HepG2 (cell line): ENCODE data around the gene RHOT2. TPM values are rescaled to one million over a fixed set of nuclear protein-coding genes. Genes with fewer than 3 reads are reported as not detected.
A peak's percentile ranks its signal among the peaks of the same experiment; 100 is the strongest.

Source experiments
- IKZF1 ChIP-seq: fragments of 450-650 bp; IDR thresholded peaks from 2 replicates; pipeline ENCODE4 v1.7.1; 2016
- PCBP1 ChIP-seq: fragments of 200-400 bp; formaldehyde crosslinking; IDR thresholded peaks from 2 replicates; pipeline ENCODE4 v1.6.1; 2017; ENCODE audit warnings: mild to moderate bottlenecking, low read depth, low read length, borderline replicate concordance
- PCBP2 ChIP-seq: fragments of 200-400 bp; formaldehyde crosslinking; optimal IDR thresholded peaks from 2 replicates; pipeline ENCODE3; 2018; ENCODE audit warnings: low read length, low read depth; ENCODE audit not compliant: poor library complexity, severe bottlenecking
- PHF20 ChIP-seq: sonication (generic); formaldehyde crosslinking; IDR thresholded peaks from 2 replicates; pipeline ENCODE4 v1.5.0; 2020; ENCODE audit warnings: mild to moderate bottlenecking, missing genetic modification reagents
- PPARG ChIP-seq: conservative IDR thresholded peaks from 2 replicates; pipeline ENCODE4 v1.6.1; 2016; ENCODE audit warnings: missing biosample characterization, missing genetic modification reagents
- RFX5 ChIP-seq: IDR thresholded peaks from 2 replicates; pipeline ENCODE4 v1.6.1; 2011; ENCODE audit warnings: low read depth, low read length, improper control_type of control experiment
- TSC22D2 ChIP-seq: sonication (generic); formaldehyde crosslinking; IDR thresholded peaks from 2 replicates; pipeline ENCODE4 v1.5.1; 2020; ENCODE audit warnings: missing genetic modification reagents, mild to moderate bottlenecking, borderline replicate concordance
- ZFAT ChIP-seq: sonication (generic); formaldehyde crosslinking; conservative IDR thresholded peaks from 2 replicates; pipeline ENCODE4 v1.8.1; 2023; ENCODE audit warnings: missing genetic modification reagents, inconsistent platforms
- ZNF30 ChIP-seq: sonication (generic); formaldehyde crosslinking; IDR thresholded peaks from 2 replicates; pipeline ENCODE4 v1.5.0; 2020; ENCODE audit warnings: mild to moderate bottlenecking, missing genetic modification reagents
- polyA plus RNA-seq, 8 experiments: library from polyadenylated mRNA; depleted of rRNA in 3 of 8; stranded (reverse) in 7 of 8; unstranded in 1 of 8; fragments of >200 nt; fragmentation: Illumina TruSeq in 4 of 8; extraction: Trizol in 4 of 8; gene quantifications; 2 replicates each; pipeline versions ENCODE4 v1.2.1 to v1.2.3, GENCODE V29; 2011 to 2016; ENCODE audit warnings: low read depth in 4 of 8, missing spikeins in 1 of 8, mixed read lengths in 1 of 8; ENCODE audit not compliant: insufficient read depth in 1 of 8
- total RNA-seq, 5 experiments: library from RNA; depleted of rRNA; stranded (reverse); fragments of >200 nt; fragmentation: Illumina TruSeq; extraction: Trizol; gene quantifications; 2 replicates each; pipeline ENCODE4 v1.2.3, GENCODE V29; 2016; ENCODE audit warnings: low read depth in 1 of 5
- TF ChIP-seq, protein P1 (sequence below), 2 experiments: sonication (generic) in 1 of 2; formaldehyde crosslinking in 1 of 2; IDR thresholded peaks; 2 replicates each; pipeline versions ENCODE4 v1.5.1 to v1.6.1; 2011 to 2020; ENCODE audit warnings: borderline replicate concordance in 1 of 2, low read depth in 1 of 2, low read length in 1 of 2, mild to moderate bottlenecking in 1 of 2, missing genetic modification reagents in 1 of 2, moderate library complexity in 1 of 2
- TF ChIP-seq, protein P2 (sequence below): sonication (generic); formaldehyde crosslinking; IDR thresholded peaks from 2 replicates; pipeline ENCODE4 v1.8.1; 2022; ENCODE audit warnings: low read depth, mild to moderate bottlenecking, missing genetic modification reagents
- TF ChIP-seq, protein P3 (sequence below): sonication (generic); formaldehyde crosslinking; IDR thresholded peaks from 2 replicates; pipeline ENCODE4 v1.4.0; 2020; ENCODE audit warnings: missing genetic modification reagents
- TF ChIP-seq, protein P4 (sequence below): IDR thresholded peaks from 2 replicates; pipeline ENCODE4 v1.6.1; 2016; ENCODE audit warnings: mild to moderate bottlenecking

The RHOT2 gene
- total and polyA plus RNA-seq, 2 of the 13 experiments (the other 11 are each of a cell fraction or from before 2014, with no cell fraction given) = 63.6 to 76.9 TPM

DNA sequence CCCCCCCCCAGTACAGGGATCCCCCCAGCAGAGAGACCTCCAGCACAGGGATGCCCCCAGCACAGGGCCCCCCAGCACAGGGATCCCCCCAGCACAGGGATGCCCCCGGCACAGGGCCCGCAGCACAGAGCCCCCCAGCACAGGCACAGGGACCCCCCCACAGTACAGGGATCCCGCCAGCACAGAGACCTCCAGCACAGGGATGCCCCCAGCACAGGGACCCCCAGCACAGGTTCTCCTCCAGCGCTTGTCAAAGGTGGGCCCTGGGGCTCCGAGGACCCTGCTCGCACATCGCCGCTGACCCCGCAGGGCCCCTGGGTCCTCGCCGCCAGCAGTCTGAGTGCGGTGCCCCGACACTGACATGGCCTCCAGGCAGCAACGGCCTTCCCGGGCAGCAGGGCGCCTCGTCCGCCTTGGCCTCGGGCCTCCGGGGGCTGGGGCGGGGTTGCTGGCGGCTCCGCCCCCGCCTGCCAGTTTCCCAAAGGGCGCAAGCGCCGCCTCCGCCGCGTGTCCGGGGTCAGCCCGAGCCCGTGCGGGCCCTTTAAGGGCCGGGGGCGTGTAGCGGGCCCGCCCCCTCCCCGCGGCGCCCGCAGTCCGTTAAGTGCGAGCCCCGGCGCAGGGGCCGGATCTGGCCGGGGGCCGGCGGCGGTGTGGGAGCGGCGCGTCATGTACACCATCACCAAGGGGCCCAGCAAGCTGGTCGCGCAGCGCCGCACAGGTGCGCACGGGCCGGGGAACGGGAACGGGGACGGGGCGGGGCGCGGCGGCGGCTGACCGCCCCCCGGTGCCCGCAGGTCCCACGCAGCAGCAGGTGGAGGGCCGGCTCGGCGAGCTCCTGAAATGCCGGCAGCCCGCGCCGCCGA, 26.4 kb upstream of the RHOT2 start, which contains the start of gene MCRIP2 (continued):
- no peak for TF ChIP-seq PCBP1
- TF ChIP-seq PHF20 = no peak
- peak; percentile 79 for TF ChIP-seq PPARG (CRISPR knock-in tag)
- TF ChIP-seq, protein P1, sequence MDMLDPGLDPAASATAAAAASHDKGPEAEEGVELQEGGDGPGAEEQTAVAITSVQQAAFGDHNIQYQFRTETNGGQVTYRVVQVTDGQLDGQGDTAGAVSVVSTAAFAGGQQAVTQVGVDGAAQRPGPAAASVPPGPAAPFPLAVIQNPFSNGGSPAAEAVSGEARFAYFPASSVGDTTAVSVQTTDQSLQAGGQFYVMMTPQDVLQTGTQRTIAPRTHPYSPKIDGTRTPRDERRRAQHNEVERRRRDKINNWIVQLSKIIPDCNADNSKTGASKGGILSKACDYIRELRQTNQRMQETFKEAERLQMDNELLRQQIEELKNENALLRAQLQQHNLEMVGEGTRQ (IDR thresholded peaks at IDR 0.05; ENCODE audit: low read depth, low read length) = no peak
- TF ChIP-seq, protein P1 (CRISPR knock-in tag; IDR thresholded peaks at IDR 0.05; ENCODE audit: borderline replicate concordance) = no peak
- TF ChIP-seq, protein P2, sequence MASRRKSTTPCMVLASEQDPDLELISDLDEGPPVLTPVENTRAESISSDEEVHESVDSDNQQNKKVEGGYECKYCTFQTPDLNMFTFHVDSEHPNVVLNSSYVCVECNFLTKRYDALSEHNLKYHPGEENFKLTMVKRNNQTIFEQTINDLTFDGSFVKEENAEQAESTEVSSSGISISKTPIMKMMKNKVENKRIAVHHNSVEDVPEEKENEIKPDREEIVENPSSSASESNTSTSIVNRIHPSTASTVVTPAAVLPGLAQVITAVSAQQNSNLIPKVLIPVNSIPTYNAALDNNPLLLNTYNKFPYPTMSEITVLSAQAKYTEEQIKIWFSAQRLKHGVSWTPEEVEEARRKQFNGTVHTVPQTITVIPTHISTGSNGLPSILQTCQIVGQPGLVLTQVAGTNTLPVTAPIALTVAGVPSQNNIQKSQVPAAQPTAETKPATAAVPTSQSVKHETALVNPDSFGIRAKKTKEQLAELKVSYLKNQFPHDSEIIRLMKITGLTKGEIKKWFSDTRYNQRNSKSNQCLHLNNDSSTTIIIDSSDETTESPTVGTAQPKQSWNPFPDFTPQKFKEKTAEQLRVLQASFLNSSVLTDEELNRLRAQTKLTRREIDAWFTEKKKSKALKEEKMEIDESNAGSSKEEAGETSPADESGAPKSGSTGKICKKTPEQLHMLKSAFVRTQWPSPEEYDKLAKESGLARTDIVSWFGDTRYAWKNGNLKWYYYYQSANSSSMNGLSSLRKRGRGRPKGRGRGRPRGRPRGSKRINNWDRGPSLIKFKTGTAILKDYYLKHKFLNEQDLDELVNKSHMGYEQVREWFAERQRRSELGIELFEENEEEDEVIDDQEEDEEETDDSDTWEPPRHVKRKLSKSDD = peak; percentile 2; the same call in 1 of the 2 replicates
- peak; percentile 26; the same call in 1 of the 2 replicates for TF ChIP-seq TSC22D2 (CRISPR knock-in tag)
- TF ChIP-seq IKZF1 = no peak
- TF ChIP-seq, protein P3, sequence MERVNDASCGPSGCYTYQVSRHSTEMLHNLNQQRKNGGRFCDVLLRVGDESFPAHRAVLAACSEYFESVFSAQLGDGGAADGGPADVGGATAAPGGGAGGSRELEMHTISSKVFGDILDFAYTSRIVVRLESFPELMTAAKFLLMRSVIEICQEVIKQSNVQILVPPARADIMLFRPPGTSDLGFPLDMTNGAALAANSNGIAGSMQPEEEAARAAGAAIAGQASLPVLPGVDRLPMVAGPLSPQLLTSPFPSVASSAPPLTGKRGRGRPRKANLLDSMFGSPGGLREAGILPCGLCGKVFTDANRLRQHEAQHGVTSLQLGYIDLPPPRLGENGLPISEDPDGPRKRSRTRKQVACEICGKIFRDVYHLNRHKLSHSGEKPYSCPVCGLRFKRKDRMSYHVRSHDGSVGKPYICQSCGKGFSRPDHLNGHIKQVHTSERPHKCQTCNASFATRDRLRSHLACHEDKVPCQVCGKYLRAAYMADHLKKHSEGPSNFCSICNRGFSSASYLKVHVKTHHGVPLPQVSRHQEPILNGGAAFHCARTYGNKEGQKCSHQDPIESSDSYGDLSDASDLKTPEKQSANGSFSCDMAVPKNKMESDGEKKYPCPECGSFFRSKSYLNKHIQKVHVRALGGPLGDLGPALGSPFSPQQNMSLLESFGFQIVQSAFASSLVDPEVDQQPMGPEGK (CRISPR knock-in tag) = peak; percentile 87
- TF ChIP-seq ZFAT = no peak
- TF ChIP-seq PCBP2 = no peak
- TF ChIP-seq, protein P4, sequence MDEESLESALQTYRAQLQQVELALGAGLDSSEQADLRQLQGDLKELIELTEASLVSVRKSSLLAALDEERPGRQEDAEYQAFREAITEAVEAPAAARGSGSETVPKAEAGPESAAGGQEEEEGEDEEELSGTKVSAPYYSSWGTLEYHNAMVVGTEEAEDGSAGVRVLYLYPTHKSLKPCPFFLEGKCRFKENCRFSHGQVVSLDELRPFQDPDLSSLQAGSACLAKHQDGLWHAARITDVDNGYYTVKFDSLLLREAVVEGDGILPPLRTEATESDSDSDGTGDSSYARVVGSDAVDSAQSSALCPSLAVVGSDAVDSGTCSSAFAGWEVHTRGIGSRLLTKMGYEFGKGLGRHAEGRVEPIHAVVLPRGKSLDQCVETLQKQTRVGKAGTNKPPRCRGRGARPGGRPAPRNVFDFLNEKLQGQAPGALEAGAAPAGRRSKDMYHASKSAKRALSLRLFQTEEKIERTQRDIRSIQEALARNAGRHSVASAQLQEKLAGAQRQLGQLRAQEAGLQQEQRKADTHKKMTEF (CRISPR knock-in tag) = peak; percentile 22; the same call in 1 of the 2 replicates
- TF ChIP-seq RFX5 = no peak
- TF ChIP-seq ZNF30 (CRISPR knock-in tag) = no peak
